Stimulated activated CD4-positive, alpha-beta T cell treated with anti-CD3 and anti-CD28 coated beads, Interleukin-1b, Interleukin-23, amount 100 ng/mL, for 1 hour (primary cell): Measurements from ENCODE around the gene C3.
"Not testable (repeated sequence)": the region's sequence is repeated elsewhere in the genome, so short reads cannot be mapped to it uniquely, and the experiment has no call there.

Source experiments
- DNase-seq, 2 donors: peaks; one replicate each; pipeline ENCODE4 v3.0.0-alpha.2; 2020; ENCODE audit warnings: low read depth in 2 of 2

C3 gene

DNA sequence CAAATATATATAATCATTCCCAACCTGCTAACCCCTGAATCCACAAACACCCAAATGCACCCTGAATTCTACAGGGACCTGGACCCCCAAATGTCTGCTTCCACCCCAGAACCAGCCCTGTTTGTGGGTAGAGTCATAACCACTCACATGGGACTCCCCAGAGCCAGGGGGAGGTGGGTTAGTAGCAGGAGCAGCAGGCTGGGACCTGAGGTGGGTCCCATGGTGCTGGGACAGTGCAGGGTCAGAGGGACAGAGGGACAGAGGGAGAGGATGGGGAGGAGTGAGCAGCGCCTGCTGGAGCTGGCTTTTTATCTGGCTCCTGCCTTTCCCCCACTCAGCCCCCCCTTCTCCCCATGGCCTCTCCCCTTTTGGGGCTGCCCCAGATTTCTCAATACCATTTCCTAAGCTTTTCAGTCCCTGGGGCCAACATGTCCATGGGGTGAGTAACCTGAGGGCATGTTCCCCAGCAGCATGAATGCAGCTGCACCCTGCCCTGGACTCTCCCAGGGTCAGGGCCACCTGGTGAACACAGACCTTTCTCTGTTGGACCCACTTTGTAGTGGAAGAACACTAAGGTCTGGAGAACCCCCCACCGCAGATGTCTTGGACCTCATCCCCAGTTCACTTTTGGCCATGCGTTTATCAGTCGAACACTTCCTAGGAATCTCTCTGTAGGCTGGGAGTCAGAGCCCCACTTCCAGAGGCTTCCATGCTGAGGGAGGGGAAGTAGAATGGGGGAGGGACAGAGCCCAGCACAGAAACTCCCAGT lies at the start of gene C3:
Gene C3 (minus strand): TSS at position 282 of the 769 bp plus-strand sequence. CDS start 61 bp downstream, at position 221.
- DNase-seq = no peak

DNA sequence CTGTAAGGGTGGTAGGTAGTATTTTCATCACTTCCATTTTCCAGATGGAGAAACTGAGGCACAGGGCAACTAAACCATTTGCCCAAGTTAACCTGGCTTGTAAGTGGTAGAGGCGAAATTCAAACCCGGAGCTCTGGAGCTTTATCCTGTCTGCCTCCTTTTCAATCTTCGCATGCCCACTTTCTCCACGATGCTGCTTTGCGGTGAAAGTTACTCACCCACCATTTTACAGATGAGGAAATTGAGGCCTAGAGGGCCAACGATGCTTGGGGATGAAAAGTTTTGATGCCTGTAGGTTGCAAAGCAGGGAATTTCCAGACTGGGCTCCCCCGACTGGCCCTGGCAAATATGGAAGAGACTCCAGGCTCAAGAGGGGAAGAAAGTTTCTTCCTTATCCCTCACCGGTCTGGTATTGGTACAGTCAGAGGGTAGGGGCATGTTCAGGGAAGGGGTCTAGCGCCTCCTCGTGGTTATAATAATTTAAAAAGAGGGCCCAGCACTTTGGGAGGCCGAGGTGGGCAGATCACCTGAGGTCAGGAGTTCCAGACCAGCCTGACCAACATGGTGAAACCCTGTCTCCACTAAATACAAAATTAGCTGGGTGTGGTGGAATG lies 48.7 kb upstream of the C3 start:
- DNase-seq = no peak

DNA sequence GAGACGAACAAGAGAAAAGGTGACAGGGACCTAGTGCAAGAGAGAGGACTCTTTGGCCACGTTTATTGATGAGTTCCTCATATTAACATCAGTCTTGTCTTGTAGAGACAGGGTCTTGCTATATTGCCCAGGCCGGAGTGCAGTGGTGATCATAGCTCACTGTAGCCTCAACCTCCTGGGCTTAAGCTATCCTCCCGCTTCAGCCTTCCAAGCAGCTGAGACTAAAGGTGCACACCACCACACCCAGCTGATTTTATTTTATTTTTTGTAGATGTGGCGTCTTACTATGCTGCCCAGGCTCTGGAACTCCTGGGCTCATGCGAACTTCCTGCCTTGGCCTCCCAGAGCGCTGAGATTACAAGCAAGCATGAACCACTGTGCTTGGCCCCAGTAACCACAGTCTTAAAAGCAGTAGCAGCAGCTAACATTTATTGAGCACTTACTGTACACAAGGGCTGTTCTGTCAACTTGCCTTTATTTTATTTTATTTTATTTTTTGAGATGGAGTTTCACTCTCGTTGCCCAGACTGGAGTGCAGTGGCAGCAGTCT lies 47.9 kb upstream of the C3 start:
- no peak for DNase-seq

DNA sequence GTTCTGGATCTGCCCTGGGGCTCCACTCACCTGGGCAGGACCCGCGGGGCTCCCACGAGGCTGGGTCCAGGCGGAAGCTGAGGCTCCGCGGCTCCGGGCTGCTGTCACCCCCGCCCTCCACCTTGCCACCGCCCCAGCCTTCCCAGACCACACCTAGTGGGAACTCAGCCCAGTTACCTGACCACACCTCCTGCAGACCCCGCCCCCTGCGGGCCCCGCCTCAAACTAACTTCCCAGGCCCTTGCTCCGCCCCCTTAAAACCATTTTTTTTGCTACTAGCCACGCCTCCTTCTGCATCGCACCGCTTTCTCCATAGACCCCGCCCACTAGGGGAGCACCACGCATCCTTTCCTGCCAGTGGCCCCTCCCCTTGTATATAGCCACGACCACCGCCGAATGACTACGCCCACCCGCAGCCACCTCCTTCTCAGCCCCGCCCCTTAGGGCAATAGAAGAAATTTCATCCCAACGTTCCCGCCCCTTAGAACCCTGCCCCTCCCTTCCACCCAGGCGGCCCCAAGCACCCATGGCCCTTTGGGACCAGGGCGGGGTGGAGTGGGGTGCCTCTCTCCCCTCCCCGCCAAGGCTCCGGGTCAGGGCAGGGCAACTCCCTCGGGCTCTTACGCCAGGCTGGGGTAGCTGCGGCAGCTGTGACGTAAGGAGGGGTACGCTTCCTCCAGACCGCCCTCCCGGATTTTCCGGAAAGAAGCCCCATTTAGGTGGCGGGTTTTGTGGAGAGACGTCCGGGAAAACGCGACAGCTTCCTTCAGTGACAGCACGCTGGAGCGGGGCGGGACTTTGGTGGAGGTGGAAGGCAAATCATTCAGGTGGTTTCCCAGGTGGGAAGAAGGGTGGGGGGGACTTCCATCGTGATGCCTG lies 47.1 kb upstream of the C3 start, which contains the start of gene SH2D3A:
Gene SH2D3A (minus strand): TSS at position 79 of the 879 bp plus-strand sequence. CDS start 3,687 bp downstream, outside the sequence.
- peak; percentile 90 to 94 for DNase-seq

DNA sequence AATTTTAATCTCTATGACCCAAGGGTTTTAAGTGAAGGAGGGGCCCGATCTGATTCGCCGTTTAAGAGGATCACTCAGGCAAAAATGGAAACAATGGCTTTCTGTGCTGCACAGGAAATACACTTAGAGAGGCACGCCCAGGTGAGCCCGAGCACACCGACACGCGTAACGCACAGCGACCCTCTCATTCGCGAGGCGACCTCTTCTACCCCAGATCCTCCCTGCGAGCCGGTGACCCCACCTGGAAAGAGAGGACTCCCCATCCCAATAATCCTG lies 46.6 kb upstream of the C3 start:
- no peak for DNase-seq

DNA sequence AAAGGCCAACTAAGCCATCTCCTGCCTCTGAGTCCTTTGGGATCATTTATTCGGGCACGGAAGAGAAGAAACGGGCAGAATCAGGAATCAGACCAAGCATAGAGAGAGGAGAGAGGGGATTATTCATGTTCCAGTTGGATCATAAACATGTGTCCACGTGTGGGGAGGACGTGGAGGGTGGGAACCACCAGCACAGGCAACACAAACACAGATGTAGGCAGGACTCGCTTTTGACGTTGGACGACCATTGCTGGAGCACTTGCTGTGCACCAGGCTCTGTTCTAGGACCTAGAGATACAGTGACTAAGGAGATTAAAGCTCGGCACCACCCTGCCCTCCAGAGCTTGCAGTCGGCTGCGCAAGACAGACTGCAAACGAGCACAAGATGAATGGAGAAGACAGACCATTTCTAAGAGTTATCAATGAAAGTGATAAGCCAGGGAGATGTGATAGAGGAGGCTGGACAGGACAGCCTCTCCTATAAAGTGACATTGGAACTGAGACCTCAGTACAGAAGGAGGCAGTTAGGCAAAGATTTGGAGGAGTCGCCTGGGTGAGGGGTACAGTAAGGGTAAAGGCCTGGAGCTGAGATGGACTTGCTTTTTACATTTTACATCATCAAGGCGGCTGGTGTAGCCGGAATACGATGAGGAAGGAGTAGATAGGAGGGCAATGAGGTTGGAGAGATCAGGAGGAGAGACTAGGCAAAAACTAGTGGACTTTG lies 46.1 kb upstream of the C3 start:
- DNase-seq = no peak

DNA sequence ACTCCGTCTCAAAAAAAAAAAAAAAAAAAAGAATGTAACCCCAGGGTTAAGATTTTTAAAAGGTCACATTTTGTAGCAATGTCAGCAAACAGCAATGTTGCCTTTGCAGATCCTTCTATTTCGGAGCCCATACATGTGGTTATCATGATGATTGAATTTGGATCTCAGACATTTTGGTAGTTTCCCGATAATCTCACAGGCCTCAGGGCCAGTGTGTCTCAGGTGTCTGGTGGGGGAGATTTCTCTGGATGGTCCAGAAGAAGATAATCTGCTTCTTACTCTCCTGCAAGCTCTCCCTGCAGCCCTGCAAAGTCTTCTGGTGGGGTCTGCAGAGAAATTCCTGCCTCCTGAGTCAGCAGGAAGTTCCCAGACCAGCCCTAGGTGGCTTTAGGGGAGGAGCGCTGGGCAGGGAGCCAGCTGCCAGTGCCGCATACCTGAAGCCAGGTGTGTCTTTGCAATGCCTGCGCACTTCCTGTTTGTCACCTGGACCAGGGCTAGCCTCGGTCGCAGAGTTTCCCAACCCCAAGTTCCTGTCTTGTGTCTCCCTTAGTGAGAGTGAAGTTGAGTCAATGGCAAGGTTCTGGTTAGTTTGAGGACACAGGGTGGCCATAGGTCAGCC lies 45.4 kb upstream of the C3 start:
- DNase-seq = no peak

DNA sequence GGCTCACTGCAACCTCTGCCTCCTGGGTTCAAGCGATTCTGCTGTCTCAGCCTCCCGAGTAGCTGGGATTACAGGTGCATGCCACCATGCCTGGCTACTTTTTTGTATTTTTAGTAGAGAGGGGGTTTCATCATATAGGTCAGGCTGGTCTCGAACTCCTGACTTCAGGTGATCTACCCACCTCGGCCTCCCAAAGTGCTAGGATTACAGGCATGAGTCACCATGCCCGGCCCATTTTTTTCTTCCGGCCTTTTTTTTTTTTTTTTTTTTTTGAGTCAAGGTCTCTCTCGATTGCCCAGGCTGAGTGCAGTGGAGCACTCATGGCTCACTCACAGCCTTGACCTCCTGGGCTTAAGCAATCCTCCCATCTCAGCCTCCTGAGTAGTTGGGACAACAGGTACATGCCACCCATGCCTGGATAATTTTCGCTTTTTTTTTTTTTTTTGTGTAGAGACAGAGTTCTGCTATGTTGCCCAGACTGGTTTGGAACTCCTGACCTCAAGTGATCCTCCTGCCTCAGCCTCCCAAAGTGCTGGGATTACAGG lies 41.9 kb upstream of the C3 start:
- DNase-seq = not testable (repeated sequence)

DNA sequence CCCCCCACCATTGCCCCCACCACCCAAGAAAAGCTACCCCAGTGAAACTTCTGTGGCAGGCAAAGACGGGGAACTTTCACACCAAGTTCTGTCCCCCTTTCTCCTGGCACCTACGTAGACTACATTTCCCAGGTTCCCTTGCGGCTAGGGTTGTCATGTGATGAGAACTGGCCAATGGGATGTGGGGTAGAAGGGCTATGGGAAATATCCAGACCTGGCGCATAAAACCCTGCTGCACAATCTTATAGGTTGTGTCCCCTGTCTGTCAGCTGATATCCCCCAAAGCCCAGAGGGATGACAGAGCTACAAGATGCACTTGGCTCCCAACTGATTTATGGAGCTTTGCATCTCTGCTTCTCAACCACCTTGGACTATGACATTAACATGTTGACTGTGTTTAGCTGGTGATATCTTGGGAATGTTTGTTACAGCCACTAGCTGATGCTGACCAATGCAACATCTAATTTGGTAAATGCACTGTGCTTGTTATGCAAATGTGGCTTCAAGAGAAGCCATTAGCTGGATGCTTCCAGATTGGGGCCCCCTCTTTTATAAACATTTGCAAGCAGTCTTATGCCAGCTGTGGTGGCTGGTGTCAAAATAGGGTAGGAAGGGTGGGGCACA lies 40.7 kb upstream of the C3 start:
- DNase-seq = no peak

DNA sequence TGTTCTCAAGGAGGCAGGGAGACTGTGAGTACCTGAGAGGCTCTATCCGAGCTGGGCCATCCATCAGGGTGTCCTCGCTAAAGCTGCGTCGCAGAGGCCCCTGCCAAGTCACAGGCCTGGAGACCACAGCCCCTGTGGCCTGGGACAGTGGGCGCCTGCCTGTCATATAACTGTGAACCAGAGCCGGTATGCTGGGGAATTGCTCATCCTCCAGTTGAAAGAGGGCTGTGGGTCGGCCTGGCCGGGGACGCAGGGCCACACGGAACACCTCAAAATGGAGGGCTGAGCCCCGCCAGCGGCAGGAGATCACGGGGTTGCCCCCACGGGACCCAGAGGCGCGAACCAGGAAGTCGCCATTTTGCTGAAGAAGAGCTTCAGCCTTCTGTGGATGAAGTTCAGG lies 40.2 kb upstream of the C3 start:
- no peak for DNase-seq

DNA sequence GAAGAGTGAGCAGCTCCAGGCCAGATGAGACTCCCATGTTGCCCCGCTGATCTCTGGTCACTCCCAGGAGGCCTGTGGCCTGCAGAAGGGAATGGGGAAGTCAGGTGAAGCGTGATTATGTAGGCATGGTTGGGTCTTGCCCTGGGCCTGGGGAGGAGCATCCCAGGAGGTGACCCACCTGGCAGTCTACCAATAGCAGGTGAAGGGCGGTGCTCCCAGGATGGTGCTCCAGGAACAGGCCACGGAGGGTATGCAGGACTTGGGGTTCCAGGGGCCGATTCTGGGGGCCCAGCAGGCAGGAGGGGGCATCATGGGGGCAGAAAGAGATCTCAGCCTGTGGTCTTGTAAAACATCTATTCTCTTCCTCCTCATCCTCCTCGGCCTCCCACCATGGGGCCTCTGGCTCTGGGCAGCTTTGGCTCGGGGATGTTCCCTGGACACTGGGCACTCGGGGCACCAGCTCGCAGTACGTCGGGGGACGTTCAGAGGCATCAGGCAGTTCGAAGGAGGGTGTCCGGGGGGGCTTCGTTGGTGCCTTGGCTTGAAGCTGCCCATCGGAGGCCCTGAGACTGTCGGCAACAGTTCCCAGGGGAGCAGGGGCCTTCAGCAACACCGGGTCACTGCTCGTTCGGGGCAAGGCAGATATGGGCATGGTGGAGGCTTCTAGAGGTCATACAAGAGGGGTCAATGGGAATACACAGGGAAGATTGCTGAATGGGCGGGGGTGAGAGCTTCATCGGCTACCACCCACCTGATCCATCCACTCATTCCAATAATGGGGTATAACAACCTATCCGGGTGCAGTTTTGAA lies 34.4 kb upstream of the C3 start:
- DNase-seq = no peak

DNA sequence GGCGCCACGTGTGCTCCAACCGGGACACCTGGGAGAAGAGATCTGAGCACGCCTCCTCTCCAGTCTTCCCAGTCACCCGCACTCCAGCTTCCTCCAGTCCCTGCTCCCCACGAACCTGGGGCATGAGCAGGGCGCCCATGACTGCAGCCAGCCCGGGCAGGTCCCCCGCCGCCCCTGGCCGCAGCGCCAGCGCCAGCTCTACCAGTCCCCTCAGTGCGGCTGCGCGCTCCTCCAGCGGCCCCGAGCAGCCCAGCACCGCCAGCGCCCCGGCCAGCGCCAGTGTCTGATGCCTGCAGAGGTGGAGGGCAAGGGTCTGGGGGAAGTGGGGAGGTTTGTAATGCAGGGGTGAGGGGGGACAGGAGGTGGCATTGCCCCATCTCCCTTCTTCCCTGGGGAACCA lies 33.7 kb upstream of the C3 start:
- DNase-seq = no peak

DNA sequence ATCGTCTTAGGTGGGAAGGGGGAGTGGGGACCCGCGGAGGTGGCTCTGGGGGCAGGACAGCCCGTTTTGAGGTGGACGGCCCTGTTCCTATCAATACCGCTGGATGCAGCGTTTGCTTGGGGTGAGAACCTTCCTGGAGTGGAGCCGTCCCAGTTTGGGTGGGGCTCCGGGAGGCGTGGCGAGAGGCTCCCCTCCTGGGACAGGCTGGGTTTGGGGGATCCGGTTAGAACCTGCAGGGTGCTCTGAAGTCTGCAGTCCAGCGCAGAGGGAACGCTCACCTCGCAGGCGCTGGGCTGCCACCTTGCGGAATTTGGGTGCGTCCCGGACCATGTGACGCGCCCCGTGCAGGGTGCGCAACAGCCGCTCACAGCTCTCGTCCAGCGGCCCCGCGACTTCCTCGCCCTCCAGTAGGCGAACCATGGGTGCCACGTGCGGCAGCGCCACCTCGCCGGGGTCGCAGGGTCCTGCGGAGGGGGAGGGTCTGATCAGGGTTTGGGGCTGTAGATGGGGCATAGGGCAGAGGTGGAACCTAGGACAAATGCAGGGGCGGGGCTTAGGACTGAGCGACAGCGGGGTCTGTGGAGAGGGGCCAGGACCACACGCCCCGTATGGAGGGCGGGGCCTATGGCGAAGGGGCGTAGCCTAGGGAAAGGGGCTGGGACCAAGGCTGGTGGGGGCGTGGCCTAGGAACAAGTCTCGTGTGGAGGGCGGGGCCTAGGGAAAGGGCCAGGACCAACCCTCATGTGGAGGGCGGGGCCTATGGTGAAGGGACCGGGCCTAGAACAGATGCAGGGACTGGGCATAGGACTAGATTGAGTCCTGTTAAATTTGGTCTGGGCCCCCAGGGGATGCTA lies 33.0 kb upstream of the C3 start:
- peak; percentile 57 to 77 for DNase-seq

DNA sequence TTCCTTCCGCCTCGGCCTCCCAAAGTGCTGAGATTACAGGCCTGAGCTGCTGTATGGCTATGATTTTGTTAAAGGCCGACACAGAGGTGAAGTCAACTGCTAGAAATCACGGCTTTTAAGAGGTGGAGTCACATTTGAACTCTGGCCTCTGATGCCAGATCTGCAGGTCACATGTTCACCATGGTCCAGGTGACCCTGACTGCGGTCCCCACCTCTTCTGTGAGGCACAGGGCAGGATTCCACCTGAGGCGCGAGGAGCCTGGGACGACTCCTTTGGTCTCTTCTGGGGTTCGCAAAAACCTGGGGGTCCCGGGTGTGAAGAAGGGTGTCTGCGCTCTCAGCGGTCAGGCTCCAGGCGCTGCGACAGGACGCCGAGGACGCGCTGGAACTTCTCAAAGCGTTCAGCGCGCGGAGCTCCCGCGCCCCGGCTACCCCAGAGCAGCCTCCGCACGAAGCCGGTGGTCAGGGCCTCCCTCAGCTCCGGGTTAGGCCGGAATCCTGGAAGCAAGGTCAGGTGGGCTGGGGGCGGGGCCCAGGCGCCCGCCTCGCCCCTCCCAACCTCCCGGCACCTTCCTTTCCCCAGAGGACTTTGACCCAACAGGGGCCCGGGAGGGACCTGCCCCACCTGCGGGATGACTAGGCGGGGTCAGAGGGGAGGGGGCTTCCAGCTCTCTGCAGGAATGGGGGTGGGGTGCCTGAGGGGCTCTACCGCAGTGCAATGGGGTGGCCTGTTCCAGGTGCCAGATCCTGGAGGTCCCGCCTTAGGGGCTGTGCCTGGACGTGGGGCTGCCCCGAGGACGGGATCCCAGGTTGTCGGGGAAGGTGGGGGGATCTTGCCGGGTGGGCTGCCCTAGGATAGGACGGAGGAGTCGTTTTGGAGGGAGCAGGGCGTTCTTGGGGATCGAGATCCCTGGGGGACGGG lies 32.1 kb upstream of the C3 start:
- no peak for DNase-seq

DNA sequence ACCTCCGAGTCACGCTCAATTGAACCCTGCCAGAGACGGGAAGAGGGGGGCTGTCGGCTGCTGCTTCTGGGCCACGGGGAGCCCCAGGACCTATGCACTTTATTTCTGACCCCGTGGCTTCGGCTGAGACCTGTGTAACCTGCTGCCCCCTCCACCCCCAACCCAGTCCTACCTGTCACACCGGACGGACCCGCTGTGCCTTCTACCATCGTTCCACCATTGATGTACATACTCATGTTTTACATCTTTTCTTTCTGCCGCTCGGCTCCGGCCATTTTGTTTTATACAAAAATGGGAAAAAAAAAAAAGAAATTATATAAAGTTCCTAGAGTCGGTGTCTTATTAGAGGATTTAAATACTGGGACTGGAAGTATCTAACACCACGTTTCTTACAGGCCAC lies 30.7 kb upstream of the C3 start:
- DNase-seq = no peak

DNA sequence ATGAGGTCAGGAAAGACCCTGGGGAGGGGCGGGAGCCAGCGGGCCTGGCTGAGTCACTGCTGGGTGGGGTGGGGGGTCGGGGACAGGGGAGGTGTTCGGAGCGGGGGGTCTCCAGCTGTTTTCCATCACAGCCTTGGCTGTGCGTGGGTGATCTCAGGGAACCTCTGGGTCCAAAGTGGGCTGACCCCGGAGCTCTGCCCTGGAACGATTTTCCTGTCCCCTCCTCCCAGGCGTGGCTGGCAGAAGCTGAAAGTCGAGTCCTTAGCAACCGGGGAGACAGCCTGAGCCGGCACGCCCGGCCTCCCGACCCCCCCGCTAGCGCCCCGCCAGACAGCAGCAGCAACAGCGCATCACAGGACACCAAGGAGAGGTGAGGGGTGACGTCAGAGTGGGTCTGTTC lies 29.6 kb upstream of the C3 start:
- no peak for DNase-seq

DNA sequence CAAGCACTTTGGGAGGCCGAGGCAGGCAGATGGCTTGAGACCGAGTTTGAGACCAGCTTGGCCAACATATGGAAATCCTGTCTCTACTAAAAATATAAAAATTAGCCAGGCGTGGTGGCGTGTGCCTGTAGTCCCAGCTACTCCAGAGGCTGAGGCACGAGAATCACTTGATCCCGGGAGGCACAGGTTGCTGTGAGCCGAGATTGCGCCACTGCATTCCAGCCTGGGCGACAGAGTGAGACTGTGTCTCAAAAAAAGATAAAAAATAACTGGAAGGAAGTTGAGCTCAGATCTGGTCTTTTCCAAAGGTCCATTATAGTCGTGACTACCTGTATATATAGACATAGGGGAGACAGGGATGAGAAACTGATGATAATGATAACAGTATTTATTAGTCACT lies 28.1 kb upstream of the C3 start:
- not testable (repeated sequence) for DNase-seq

DNA sequence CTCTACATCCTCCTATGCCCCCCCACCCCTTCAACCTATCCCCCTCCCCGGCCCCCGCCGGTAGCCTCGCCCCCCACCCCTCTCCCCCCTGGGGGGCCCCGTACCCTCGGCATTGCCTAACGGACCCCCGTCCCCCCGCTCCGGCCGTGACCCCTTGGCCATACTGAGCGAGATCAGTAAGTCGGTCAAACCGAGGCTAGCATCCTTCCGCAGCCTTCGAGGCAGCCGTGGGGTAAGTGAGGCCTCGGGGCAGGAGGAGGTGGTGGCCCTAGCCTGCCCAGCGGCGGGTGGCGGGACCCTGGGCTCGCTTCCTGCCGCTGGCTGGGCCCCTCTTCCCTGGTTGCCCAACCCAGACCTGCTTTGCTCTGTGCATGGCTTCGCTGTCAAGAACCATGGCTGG lies 25.5 kb upstream of the C3 start:
- DNase-seq = no peak
